Endothelial cell of umbilical vein (primary cell): ENCODE data around the gene ADAM19. TPM values are rescaled to one million over a fixed set of nuclear protein-coding genes. Genes with fewer than 3 reads are reported as not detected.
A peak's percentile ranks its signal among the peaks of the same experiment; 100 is the strongest.

Experiments used
- BruUV-seq: library from RNA; stranded (reverse); fragments of 400-500 nt; replicated peaks from 2 replicates; lab custom pipeline; 2021; lab: Mats Ljungman, UMichigan
- CTCF ChIA-PET: fragments of 300-600, 350-600 bp; sonication (Branson Sonifier 250); formaldehyde crosslinking; loops from one replicate; lab custom pipeline; 2021; ENCODE audit warnings: antibody characterized with exemption, inconsistent platforms; lab: Charles Lee
- POLR2A ChIA-PET: fragments of 300-600, 350-600 bp; sonication (Branson Sonifier 250); formaldehyde crosslinking; loops from one replicate; lab custom pipeline; 2021; ENCODE audit warnings: antibody characterized with exemption, inconsistent platforms; lab: Charles Lee
- DNase-seq: peaks from one replicate; pipeline ENCODE4 v3.0.0-alpha.2; 2011; ENCODE audit warnings: low read depth, low spot score
- FAIRE-seq: peaks from 2 replicates; lab custom pipeline; 2011; peaks lifted over from hg19 to GRCh38; lab: Jason Lieb, UNC
- H2AFZ ChIP-seq: 2 replicates; pipeline ENCODE4 v1.6.0; 2012; ENCODE audit warnings: low read depth, low read length, control low read depth, inconsistent platforms
- H3K27ac ChIP-seq: 2 replicates; pipeline ENCODE4 v1.5.1; 2011; ENCODE audit warnings: low read depth, mild to moderate bottlenecking, control low read depth, low read length, moderate library complexity; ENCODE audit not compliant: insufficient read depth
- H3K27me3 ChIP-seq, 2 experiments: 2 replicates each; pipeline versions ENCODE4 v1.6.0 to v1.6.1; 2011; ENCODE audit warnings: low read length in 2 of 2, mixed read lengths in 1 of 2; ENCODE audit not compliant: control insufficient read depth in 2 of 2, insufficient read depth in 2 of 2
- H3K36me3 ChIP-seq, 2 experiments: 2 replicates in 1 of 2; 3 replicates in 1 of 2; pipeline ENCODE4 v1.5.1; 2011; ENCODE audit warnings: low read length in 2 of 2, mild to moderate bottlenecking in 1 of 2, moderate library complexity in 1 of 2; ENCODE audit not compliant: control insufficient read depth in 2 of 2, insufficient read depth in 2 of 2; ENCODE audit errors: extremely low read depth in 1 of 2
- H3K4me1 ChIP-seq: 3 replicates; pipeline ENCODE4 v1.5.1; 2011; ENCODE audit warnings: mild to moderate bottlenecking, low read length; ENCODE audit not compliant: control insufficient read depth, insufficient read depth; ENCODE audit errors: extremely low read depth
- H3K4me2 ChIP-seq: 2 replicates; pipeline ENCODE4 v1.6.1; 2011; ENCODE audit warnings: low read length, control low read depth, mixed read lengths; ENCODE audit not compliant: insufficient read depth
- H3K4me3 ChIP-seq, 3 experiments: fragments of 200-600 bp in 1 of 3; sonication (generic), shearing (Covaris generic) in 1 of 3; replicated peaks in 1 of 3; 2 replicates each; pipeline ENCODE4 v1.5.1; 2011 to 2016; ENCODE audit warnings: control low read depth in 3 of 3, low read length in 3 of 3, mild to moderate bottlenecking in 2 of 3, inconsistent platforms in 1 of 3, low read depth in 1 of 3, moderate library complexity in 1 of 3; ENCODE audit not compliant: insufficient read depth in 1 of 3
- H3K79me2 ChIP-seq: 2 replicates; pipeline ENCODE4 v1.6.0; 2012; ENCODE audit warnings: low read length, inconsistent platforms; ENCODE audit not compliant: control insufficient read depth, insufficient read depth
- H3K9ac ChIP-seq: replicated peaks from 2 replicates; pipeline ENCODE3; 2011; ENCODE audit warnings: low read length, control low read depth; ENCODE audit not compliant: insufficient read depth; ENCODE audit errors: extremely low read depth
- H3K9me1 ChIP-seq: replicated peaks from 3 replicates; pipeline ENCODE4 v1.6.0; 2011; ENCODE audit warnings: mild to moderate bottlenecking, low read length; ENCODE audit not compliant: control insufficient read depth, insufficient read depth; ENCODE audit errors: extremely low read depth
- H3K9me3 ChIP-seq: replicated peaks from 2 replicates; pipeline ENCODE4 v1.5.1; 2012; ENCODE audit warnings: low read length, inconsistent platforms; ENCODE audit not compliant: control insufficient read depth, insufficient read depth
- H4K20me1 ChIP-seq: replicated peaks from 2 replicates; pipeline ENCODE3; 2011; ENCODE audit warnings: mild to moderate bottlenecking, low read length; ENCODE audit not compliant: control insufficient read depth, insufficient read depth; ENCODE audit errors: extremely low read depth
- CTCF ChIP-seq, 2 donors: IDR thresholded peaks; 1 replicate in 1 of 2; 2 replicates in 1 of 2; pipeline ENCODE4 v1.5.1; 2011; ENCODE audit warnings: low read length in 2 of 2, mild to moderate bottlenecking in 2 of 2, moderate library complexity in 2 of 2, control low read depth in 1 of 2, inconsistent platforms in 1 of 2, low read depth in 1 of 2; ENCODE audit not compliant: insufficient read depth in 1 of 2; ENCODE audit errors: extremely low read depth in 1 of 2
- EZH2 ChIP-seq: IDR thresholded peaks from 2 replicates; pipeline ENCODE4 v1.6.1; 2012; ENCODE audit warnings: borderline replicate concordance, low read depth, mild to moderate bottlenecking, moderate library complexity, low read length, inconsistent platforms; ENCODE audit not compliant: severe bottlenecking
- FOS ChIP-seq: IDR thresholded peaks from 2 replicates; pipeline ENCODE4 v1.6.1; 2011; ENCODE audit warnings: mild to moderate bottlenecking, low read length, moderate library complexity, borderline replicate concordance; ENCODE audit not compliant: insufficient read depth
- GATA2 ChIP-seq: IDR thresholded peaks from 2 replicates; pipeline ENCODE4 v1.7.0; 2011; ENCODE audit warnings: low read depth, mild to moderate bottlenecking, moderate library complexity, mixed read lengths, low read length; ENCODE audit not compliant: insufficient read length, insufficient read depth
- JUN ChIP-seq: IDR thresholded peaks from 2 replicates; pipeline ENCODE4 v1.6.1; 2011; ENCODE audit warnings: borderline replicate concordance, low read depth; ENCODE audit not compliant: insufficient read length, insufficient read depth
- MYC ChIP-seq: IDR thresholded peaks from one replicate; pipeline ENCODE4 v1.6.1; 2011; ENCODE audit warnings: mild to moderate bottlenecking, low read depth, low read length
- POLR2A ChIP-seq: IDR thresholded peaks from 2 replicates; pipeline ENCODE4 v1.6.1; 2012; ENCODE audit warnings: low read depth, mild to moderate bottlenecking, control low read depth, low read length
- POLR2AphosphoS5 ChIP-seq: IDR thresholded peaks from 2 replicates; pipeline ENCODE4 v1.6.1; 2012; ENCODE audit warnings: low read depth, mild to moderate bottlenecking, control low read depth, low read length, moderate library complexity; ENCODE audit not compliant: insufficient read depth
- dilution Hi-C: fragments of 300-500 bp; cut with MboI; formaldehyde crosslinking; loops from one replicate; pipeline ENCODE4 v1.15.0; 2019; ENCODE audit warnings: low sequenced_read_pairs; ENCODE audit not compliant: extremely low pct_ligation_motif_present
- intact Hi-C: fragments of 100-400 bp; cut with micrococcal nuclease; formaldehyde crosslinking; loops from one replicate; pipeline ENCODE4 v1.10.0; 2022
- polyA plus RNA-seq, 4 experiments: library from polyadenylated mRNA; depleted of rRNA in 3 of 4; stranded (reverse) in 3 of 4; unstranded in 1 of 4; fragments of >200 nt; gene quantifications; 2 replicates each; pipeline versions ENCODE4 v1.2.1 to v1.2.3, GENCODE V29; 2011 to 2012; ENCODE audit warnings: missing spikeins in 1 of 4
- total RNA-seq: library from RNA; stranded (reverse); gene quantifications from 2 replicates; pipeline ENCODE4 v1.2.3, GENCODE V29; 2021
- TF ChIP-seq, protein P1 (sequence below): IDR thresholded peaks from 2 replicates; pipeline ENCODE4 v1.6.1; 2011; ENCODE audit not compliant: insufficient read depth, insufficient read length

Gene ADAM19
- total and polyA plus RNA-seq, 2 donors (not counting 3 experiments of a cell fraction or from before 2014, with no cell fraction given) = 10.0 to 22.6 TPM

DNA sequence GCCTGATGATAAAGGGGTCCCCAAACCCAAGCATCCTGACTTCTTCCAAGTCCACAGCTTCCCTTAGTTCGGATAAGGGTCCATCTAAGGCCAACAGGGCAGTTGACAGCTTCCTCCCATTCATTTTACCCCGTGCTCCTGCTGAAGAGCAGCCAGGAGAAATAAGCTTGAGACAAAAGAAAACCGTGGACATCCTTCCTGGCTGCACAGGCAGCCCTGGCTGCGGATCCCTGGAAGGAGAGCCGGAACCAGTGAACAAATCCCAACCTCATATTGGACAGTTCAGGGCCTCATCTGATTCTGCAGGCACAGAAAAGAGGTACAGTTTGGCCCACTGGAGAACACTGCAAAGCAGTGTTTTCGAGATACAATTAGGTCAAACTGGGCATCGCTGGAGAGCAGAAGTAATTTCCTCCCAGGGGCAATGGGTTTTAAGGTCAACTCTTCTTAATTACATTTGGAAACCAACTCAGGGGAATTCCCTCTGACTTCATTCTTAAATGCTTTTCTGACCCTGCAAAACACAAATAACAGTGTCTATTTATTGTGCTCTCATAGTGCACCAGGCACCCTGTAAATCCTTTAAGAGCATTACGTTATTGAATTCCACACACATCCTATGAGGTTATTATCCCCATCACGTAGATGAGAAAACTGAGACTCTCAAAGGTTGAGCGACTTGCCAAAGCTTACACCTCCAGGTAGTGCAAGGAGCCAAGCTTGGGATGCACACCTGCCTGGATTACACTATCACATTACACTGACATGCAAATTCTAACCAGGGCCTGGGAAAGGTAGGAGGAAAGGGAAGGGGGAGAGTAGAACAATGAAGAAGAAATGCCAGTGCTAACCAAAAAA, 21.2 kb downstream of the ADAM19 start:
- intact Hi-C loops (loop anchor here (1.0 kb wide), 1 partner anchor 10 kb away; no protein-coding TSS in a partner anchor), dilution Hi-C loops (no loop called here)
- Histone ChIP-seq H3K9me3 (no peaks in the 10 kb centered on the region), H2AFZ (peak overlapping the region; percentile 24), H3K9me1 (no peaks in the 10 kb centered on the region), H4K20me1 (no peaks in the 10 kb centered on the region), H3K27ac (peak overlapping the region; percentile 58), H3K27me3 (peaks cover 0 to 1% of the 10 kb centered on the region in 2 experiments), H3K4me3 (no peak overlapping the region), H3K36me3 (no peaks in the 10 kb centered on the region), H3K4me1 (peaks cover 20% of the 10 kb centered on the region), H3K79me2 (no peaks in the 10 kb centered on the region), H3K9ac (peak overlapping the region; percentile 17), H3K4me2 (peak overlapping the region; percentile 19)
- DNase-seq (peak; percentile 86), FAIRE-seq (peak; percentile 77)
- no TSS peak for BruUV-seq
- ChIA-PET CTCF (interaction anchor here (1.0 to 2.4 kb wide), 6 partner anchors 9 to 43 kb away, joined by 3 to 19 read pairs (median 4); no protein-coding TSS in a partner anchor), POLR2A (no interaction called here)
- TF ChIP-seq, protein P1, sequence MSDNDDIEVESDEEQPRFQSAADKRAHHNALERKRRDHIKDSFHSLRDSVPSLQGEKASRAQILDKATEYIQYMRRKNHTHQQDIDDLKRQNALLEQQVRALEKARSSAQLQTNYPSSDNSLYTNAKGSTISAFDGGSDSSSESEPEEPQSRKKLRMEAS = no peak
- TF ChIP-seq GATA2 = peak; percentile 25
- no peak for TF ChIP-seq EZH2
- no peak for TF ChIP-seq FOS
- TF ChIP-seq POLR2A = no peak

DNA sequence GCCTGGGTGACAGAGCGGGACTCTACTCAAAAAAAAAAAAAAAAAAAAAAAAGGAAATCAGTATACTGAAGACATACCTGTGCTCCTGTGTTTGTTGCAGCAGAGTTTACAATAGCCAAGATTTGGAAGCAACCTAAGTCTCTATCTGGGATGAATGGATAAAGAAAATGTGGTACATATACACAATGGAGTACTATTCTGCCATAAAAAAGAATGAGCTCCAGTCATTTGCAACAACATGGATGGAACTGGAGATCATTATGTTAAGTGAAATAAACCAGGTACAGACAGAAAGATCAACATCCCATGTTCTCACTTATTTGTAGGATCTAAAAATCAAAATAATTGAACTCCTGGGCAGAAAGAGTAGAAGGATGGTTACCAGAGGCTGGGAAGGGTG, 22.9 kb downstream of the ADAM19 start:
- Histone ChIP-seq H3K79me2 (no peaks in the 10 kb centered on the region), H3K27ac (no peak overlapping the region), H3K9ac (no peak overlapping the region), H4K20me1 (no peaks in the 10 kb centered on the region), H2AFZ (no peak overlapping the region), H3K27me3 (no peaks in the 10 kb centered on the region), H3K9me3 (no peaks in the 10 kb centered on the region), H3K4me3 (no peak overlapping the region), H3K4me1 (peaks cover 20% of the 10 kb centered on the region), H3K4me2 (no peak overlapping the region), H3K36me3 (no peaks in the 10 kb centered on the region), H3K9me1 (no peaks in the 10 kb centered on the region)
- TF ChIP-seq MYC (no peak), EZH2 (no peak), CTCF (IDR thresholded peaks at IDR 0.05; ENCODE audit: extremely low read depth in 1 of 2, insufficient read depth in 1 of 2, low read depth in 1 of 2, low read length in 2 of 2) (no peak), JUN (no peak), POLR2AphosphoS5 (no peak), GATA2 (no peak), POLR2A (no peak), FOS (no peak)
- TF ChIP-seq, protein P1 = no peak
- intact Hi-C loops = no loop called here
- dilution Hi-C loops = no loop called here
- no TSS peak for BruUV-seq
- CTCF ChIA-PET = no interaction called here
- DNase-seq (no peak), FAIRE-seq (no peak)
- POLR2A ChIA-PET = no interaction called here
